Measurements from ENCODE around the gene SAMD11.

- TF ChIP-seq POLR2A (IDR thresholded peaks at IDR 0.05; ENCODE audit: low read depth, low read length) (no peak), POLR2AphosphoS5 (IDR thresholded peaks at IDR 0.05; ENCODE audit: low read depth, low read length) (no peak), TAF1 (IDR thresholded peaks at IDR 0.05; ENCODE audit: low read depth, low read length) (no peak), SPI1 (IDR thresholded peaks at IDR 0.05; ENCODE audit: low read depth, low read length) (no peak)
Measured at GRCh38 chr1:917076-917459, 6.7 kb upstream of the SAMD11 start.
